ENCODE measurements around the gene SH3PXD2A. TPM values are rescaled to one million over a fixed set of nuclear protein-coding genes. Genes with fewer than 3 reads are reported as not detected.
"Not testable (repeated sequence)": the region's sequence is repeated elsewhere in the genome, so short reads cannot be mapped to it uniquely, and the experiment has no call there.

The SH3PXD2A gene
- total RNA-seq, 2 experiments from 2014 or later = 16.5 to 17.9 TPM

DNA sequence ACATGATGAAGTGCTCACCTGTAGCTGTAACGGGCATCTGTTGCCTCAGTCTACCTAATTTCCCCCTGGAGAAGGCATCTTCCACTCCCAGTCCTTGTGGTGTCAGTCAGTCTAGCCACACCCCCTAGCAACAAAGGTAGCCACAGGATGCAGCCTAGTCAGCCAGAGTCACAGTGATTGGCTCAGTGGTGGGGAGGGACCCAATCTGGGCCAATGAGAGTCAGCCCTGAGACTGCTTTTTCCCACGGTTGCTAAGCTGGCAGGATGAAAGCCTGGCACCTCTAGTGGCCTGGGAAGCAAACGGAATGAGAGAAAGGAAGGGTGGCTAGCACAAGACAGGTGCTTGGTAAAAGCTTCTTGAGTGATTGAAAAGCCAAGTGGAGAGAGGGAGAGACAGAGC is 118.6 kb downstream of the SH3PXD2A start:
- no peaks in the 10 kb centered on the region for H3K9me3 Mint-ChIP-seq
- no peaks in the 10 kb centered on the region for H3K27me3 Mint-ChIP-seq
- H3K4me3 Mint-ChIP-seq = no peak overlapping the region
- H3K36me3 Mint-ChIP-seq (ENCODE audit: low read depth) = no peaks in the 10 kb centered on the region
- ChIA-PET POLR2A (interaction anchor here (0.8 to 1.4 kb wide), 3 partner anchors 8 to 385 kb away, joined by 4 to 5 read pairs (median 4); no protein-coding TSS in a partner anchor), CTCF (interaction anchor here (0.9 to 1.4 kb wide), 2 partner anchors 11 to 111 kb away, joined by 3 read pairs; no protein-coding TSS in a partner anchor)
- H3K4me1 Mint-ChIP-seq = peaks cover 8% of the 10 kb centered on the region
- no peak overlapping the region for H3K27ac Mint-ChIP-seq
- peak; percentile 32 for DNase-seq

DNA sequence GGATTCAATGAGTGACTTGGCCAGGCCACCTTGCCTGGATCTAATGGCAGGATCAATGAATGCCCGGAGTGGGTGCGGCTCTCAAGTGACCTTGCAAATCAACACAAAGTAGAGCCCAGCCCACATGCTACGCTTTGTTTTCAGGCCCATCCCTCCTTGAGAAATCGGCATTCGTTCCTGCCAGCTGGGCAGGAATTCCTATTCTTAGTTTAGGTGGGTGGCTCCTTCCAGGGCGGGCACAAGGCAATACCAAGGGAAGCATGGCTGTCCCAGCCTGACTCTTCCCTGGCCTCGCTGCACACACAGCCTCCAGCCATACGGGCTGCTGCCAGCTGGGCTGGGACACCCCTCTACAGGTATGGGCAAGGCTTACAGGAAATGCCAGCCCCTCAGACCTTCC is 119.3 kb downstream of the SH3PXD2A start:
- Mint-ChIP-seq H3K27ac (no peak overlapping the region), H3K4me3 (no peak overlapping the region), H3K36me3 (ENCODE audit: low read depth) (no peaks in the 10 kb centered on the region), H3K27me3 (no peaks in the 10 kb centered on the region), H3K9me3 (no peaks in the 10 kb centered on the region), H3K4me1 (peaks cover 11% of the 10 kb centered on the region)
- ChIA-PET CTCF (interaction anchor here (1.4 kb wide), 1 partner anchor 112 kb away, joined by 3 read pairs; no protein-coding TSS in a partner anchor), POLR2A (interaction anchor here (1.3 to 1.4 kb wide), 2 partner anchors 9 to 12 kb away, joined by 4 to 5 read pairs; no protein-coding TSS in a partner anchor)
- DNase-seq = no peak

GRCh38 chr10:103734731-103735130 is 120.6 kb downstream of the SH3PXD2A start:
- Mint-ChIP-seq H3K36me3 (ENCODE audit: low read depth) (no peaks in the 10 kb centered on the region), H3K9me3 (no peaks in the 10 kb centered on the region), H3K4me3 (no peak overlapping the region), H3K27me3 (no peaks in the 10 kb centered on the region), H3K27ac (no peak overlapping the region), H3K4me1 (peaks cover 16% of the 10 kb centered on the region)
- ChIA-PET POLR2A (interaction anchor here (0.6 to 1.3 kb wide), 2 partner anchors 12 to 13 kb away, joined by 3 read pairs; no protein-coding TSS in a partner anchor), CTCF (interaction anchor here (1.1 to 1.2 kb wide), 3 partner anchors 22 to 118 kb away, joined by 3 to 4 read pairs (median 4); no protein-coding TSS in a partner anchor)
- DNase-seq = no peak

- no peaks in the 10 kb centered on the region for H3K9me3 Mint-ChIP-seq
- POLR2A ChIA-PET = interaction anchor here (0.6 to 1.5 kb wide), 3 partner anchors 12 to 67 kb away, joined by 3 to 4 read pairs (median 4); no protein-coding TSS in a partner anchor
- CTCF ChIA-PET = interaction anchor here (0.8 to 0.9 kb wide), 2 partner anchors 20 to 47 kb away, joined by 3 read pairs; no protein-coding TSS in a partner anchor
- no peaks in the 10 kb centered on the region for H3K36me3 Mint-ChIP-seq (ENCODE audit: low read depth)
- H3K27ac Mint-ChIP-seq = no peak overlapping the region
- H3K4me1 Mint-ChIP-seq = peaks cover 16% of the 10 kb centered on the region
- no peak overlapping the region for H3K4me3 Mint-ChIP-seq
- H3K27me3 Mint-ChIP-seq = no peaks in the 10 kb centered on the region
- DNase-seq = no peak
Measured at GRCh38 chr10:103733045-103733419, 122.3 kb downstream of the SH3PXD2A start.

DNA sequence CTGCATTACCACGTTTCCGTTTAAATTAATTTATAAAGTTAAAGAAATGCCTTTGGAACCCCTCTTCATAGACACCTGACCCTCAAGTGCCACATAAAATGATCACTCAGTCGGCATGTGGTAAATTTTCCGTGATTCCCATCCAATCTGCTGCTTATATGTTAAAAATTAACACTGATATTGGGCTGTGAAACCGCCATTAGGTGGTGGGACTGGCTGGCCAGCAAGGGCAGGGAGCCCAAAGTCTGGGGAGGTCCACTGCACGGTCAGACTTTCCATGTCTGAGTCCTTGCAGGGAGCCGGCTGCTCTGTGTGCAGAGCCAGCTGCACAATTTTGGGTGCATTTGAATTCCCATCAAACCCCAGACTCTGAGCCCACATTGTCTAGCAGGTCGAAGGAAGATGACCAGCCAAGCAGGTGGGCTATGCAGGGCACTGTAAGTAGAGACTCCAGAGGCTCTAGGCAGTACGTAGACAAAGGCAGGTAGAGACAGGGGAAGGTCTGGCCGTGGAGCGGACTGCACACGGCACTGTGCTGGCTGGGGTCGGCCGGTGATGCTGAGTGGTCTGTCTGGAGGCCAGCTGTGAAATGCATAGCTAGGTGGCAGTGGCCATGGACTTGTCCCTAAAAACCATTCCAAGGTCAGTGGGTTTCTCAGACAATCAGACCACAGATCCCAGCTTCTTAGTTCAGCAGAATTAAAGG is 122.9 kb downstream of the SH3PXD2A start:
- Mint-ChIP-seq H3K27ac (no peak overlapping the region), H3K9me3 (no peaks in the 10 kb centered on the region), H3K4me3 (no peak overlapping the region), H3K36me3 (ENCODE audit: low read depth) (no peaks in the 10 kb centered on the region), H3K4me1 (peaks cover 16% of the 10 kb centered on the region), H3K27me3 (no peaks in the 10 kb centered on the region)
- no peak for DNase-seq
- CTCF ChIA-PET = interaction anchor here (0.8 to 4.0 kb wide), 2 partner anchors 20 to 47 kb away, joined by 3 to 16 read pairs; no protein-coding TSS in a partner anchor
- POLR2A ChIA-PET = interaction anchor here (1.5 kb wide), 1 partner anchor 12 kb away, joined by 4 read pairs; no protein-coding TSS in a partner anchor

DNA sequence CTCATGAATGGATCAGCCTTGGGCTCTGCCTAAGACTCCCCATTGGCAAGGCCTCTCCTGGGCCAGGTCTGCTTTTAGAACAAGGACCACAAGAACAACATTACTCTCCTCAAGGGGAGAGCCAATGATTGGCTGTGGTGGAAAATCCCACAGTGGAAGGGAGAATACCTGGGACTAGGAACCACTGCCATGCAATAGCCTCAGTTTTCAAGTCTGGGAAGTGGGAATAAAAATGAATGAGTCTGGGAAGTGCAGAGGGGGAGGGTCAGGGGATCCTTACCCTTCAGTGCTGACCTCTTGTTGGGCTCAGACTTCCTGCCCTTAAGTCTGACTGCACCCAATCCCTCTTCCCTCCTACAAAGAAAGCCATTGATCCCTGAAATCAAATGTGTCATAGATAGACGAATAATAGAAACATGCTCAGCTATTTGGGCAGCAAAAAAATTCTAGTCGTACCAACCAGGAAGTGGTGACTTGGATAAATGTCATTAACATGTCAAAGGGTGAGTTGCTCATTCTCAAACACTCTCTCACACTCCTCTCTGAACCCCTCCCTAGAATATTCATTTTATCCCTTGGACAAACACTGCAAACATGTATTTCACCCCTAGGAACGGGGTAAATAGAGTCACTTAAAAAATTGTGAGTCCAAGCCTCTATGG is 123.6 kb downstream of the SH3PXD2A start:
- Mint-ChIP-seq H3K4me1 (peaks cover 14% of the 10 kb centered on the region), H3K36me3 (ENCODE audit: low read depth) (no peaks in the 10 kb centered on the region), H3K27ac (no peak overlapping the region), H3K9me3 (no peaks in the 10 kb centered on the region), H3K4me3 (no peak overlapping the region), H3K27me3 (no peaks in the 10 kb centered on the region)
- POLR2A ChIA-PET = interaction anchor here (1.5 kb wide), 1 partner anchor 13 kb away, joined by 4 read pairs; no protein-coding TSS in a partner anchor
- DNase-seq = no peak
- CTCF ChIA-PET = interaction anchor here (4.0 kb wide), 1 partner anchor 19 kb away, joined by 16 read pairs; no protein-coding TSS in a partner anchor

DNA sequence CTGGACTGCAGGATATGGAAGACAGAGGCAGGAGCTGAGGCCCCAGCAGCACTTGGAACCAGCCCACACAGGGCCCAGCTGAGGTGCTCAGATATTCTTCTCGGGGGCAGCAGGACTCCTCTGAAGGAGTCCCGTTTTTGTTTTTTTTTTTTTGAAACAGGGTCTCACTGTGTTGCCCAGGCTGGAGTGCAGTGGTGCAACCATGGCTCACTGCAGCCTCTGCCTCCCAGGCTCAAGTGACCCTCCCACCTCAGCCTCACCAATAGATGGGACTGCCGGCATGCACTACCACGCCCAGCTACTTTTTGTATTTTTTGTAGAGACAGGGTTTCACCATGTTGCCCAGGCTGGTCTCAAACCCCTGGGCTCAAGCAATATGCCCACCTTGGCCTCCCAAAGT is 124.3 kb downstream of the SH3PXD2A start:
- H3K9me3 Mint-ChIP-seq; DNase-seq; H3K36me3 Mint-ChIP-seq (ENCODE audit: low read depth); H3K4me3 Mint-ChIP-seq; H3K27me3 Mint-ChIP-seq; POLR2A ChIA-PET; H3K27ac Mint-ChIP-seq: not testable (repeated sequence)
- CTCF ChIA-PET = interaction anchor here (0.8 to 4.0 kb wide), 4 partner anchors 12 to 117 kb away, joined by 3 to 16 read pairs (median 3); no protein-coding TSS in a partner anchor
- H3K4me1 Mint-ChIP-seq = peaks cover 13% of the 10 kb centered on the region

DNA sequence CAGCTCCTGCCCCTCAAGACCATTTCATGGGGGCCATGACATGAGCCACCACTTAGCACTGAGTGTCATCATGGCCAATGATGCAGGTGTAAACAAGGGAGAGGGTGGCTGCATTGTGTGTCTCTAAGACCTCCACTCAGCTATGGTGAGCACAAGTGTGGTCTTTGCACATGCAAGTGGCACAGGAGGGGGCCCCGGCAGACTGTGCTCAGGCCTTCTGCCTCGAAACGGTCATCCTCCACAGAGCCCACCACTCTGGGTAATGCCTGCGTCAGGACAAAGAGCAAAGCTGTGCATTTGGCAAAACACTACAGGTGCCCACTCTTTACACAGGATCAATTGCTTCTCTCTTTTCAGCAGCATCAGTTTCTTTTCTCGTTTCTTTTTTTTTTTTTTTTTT is 125.5 kb downstream of the SH3PXD2A start:
- ChIA-PET POLR2A (interaction anchor here (1.1 kb wide), 1 partner anchor 28 kb away, joined by 3 read pairs; no protein-coding TSS in a partner anchor), CTCF (interaction anchor here (1.6 to 4.0 kb wide), 2 partner anchors 17 to 23 kb away, joined by 4 to 16 read pairs; no protein-coding TSS in a partner anchor)
- Mint-ChIP-seq H3K9me3 (no peaks in the 10 kb centered on the region), H3K27me3 (no peaks in the 10 kb centered on the region), H3K27ac (no peak overlapping the region), H3K36me3 (ENCODE audit: low read depth) (no peaks in the 10 kb centered on the region), H3K4me1 (peaks cover 13% of the 10 kb centered on the region), H3K4me3 (no peak overlapping the region)
- no peak for DNase-seq

- POLR2A ChIA-PET = no interaction called here
- Mint-ChIP-seq H3K4me1 (peaks cover 13% of the 10 kb centered on the region), H3K4me3 (no peak overlapping the region), H3K9me3 (no peaks in the 10 kb centered on the region), H3K27me3 (peaks cover 2% of the 10 kb centered on the region), H3K27ac (no peak overlapping the region), H3K36me3 (ENCODE audit: low read depth) (no peaks in the 10 kb centered on the region)
- CTCF ChIA-PET = interaction anchor here (0.7 to 1.6 kb wide), 3 partner anchors 25 to 683 kb away, joined by 3 to 4 read pairs (median 4); no protein-coding TSS in a partner anchor
- DNase-seq = no peak
Measured at GRCh38 chr10:103727991-103728689, 127.2 kb downstream of the SH3PXD2A start.

GRCh38 chr10:103727546-103727963 is 127.8 kb downstream of the SH3PXD2A start:
- DNase-seq = no peak
- Mint-ChIP-seq H3K9me3 (no peaks in the 10 kb centered on the region), H3K36me3 (ENCODE audit: low read depth) (no peaks in the 10 kb centered on the region), H3K27ac (no peak overlapping the region), H3K27me3 (peaks cover 4% of the 10 kb centered on the region), H3K4me3 (no peak overlapping the region), H3K4me1 (peaks cover 13% of the 10 kb centered on the region)
- CTCF ChIA-PET = no interaction called here
- POLR2A ChIA-PET = no interaction called here

DNA sequence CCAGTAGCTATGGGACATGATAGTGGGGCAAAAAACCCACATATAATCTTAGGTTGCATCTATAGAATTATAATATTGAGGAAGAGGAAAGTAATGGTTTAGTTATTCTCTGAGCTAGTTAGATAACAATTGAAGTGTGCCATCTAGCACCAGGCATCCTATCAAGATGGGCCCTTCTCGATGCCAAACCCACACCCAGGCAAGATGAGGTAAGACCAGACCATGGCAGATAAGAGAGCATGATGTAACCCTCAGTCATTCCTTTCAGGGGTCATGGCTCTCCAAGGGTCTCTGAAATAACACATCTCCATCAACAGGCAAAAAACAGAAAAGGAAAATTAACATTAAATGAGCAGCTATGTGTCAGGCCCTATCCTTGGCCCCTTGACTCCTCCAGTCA is 128.7 kb downstream of the SH3PXD2A start:
- ChIA-PET POLR2A (no interaction called here), CTCF (interaction anchor here (0.6 to 1.7 kb wide), 5 partner anchors 14 to 141 kb away, joined by 3 to 6 read pairs (median 3); no protein-coding TSS in a partner anchor)
- no peaks in the 10 kb centered on the region for H3K9me3 Mint-ChIP-seq
- no peak overlapping the region for H3K4me3 Mint-ChIP-seq
- no peak overlapping the region for H3K27ac Mint-ChIP-seq
- no peak for DNase-seq
- no peaks in the 10 kb centered on the region for H3K36me3 Mint-ChIP-seq (ENCODE audit: low read depth)
- peaks cover 4% of the 10 kb centered on the region for H3K27me3 Mint-ChIP-seq
- peaks cover 7% of the 10 kb centered on the region for H3K4me1 Mint-ChIP-seq

GRCh38 chr10:103725242-103725641 is 130.1 kb downstream of the SH3PXD2A start:
- no peaks in the 10 kb centered on the region for H3K36me3 Mint-ChIP-seq (ENCODE audit: low read depth)
- no peak for DNase-seq
- peaks cover 4% of the 10 kb centered on the region for H3K27me3 Mint-ChIP-seq
- no peak overlapping the region for H3K4me3 Mint-ChIP-seq
- ChIA-PET POLR2A (interaction anchor here (1.6 kb wide), 1 partner anchor 20 kb away, joined by 3 read pairs; no protein-coding TSS in a partner anchor), CTCF (no interaction called here)
- H3K9me3 Mint-ChIP-seq = no peaks in the 10 kb centered on the region
- H3K27ac Mint-ChIP-seq = no peak overlapping the region
- H3K4me1 Mint-ChIP-seq = no peaks in the 10 kb centered on the region
